Measurements from ENCODE around the gene SAP25. TPM values are rescaled to one million over a fixed set of nuclear protein-coding genes. Genes with fewer than 3 reads are reported as not detected.

SAP25 gene
- polyA plus RNA-seq, 3 donors = 67.2 TPM; not detected in 2

DNA sequence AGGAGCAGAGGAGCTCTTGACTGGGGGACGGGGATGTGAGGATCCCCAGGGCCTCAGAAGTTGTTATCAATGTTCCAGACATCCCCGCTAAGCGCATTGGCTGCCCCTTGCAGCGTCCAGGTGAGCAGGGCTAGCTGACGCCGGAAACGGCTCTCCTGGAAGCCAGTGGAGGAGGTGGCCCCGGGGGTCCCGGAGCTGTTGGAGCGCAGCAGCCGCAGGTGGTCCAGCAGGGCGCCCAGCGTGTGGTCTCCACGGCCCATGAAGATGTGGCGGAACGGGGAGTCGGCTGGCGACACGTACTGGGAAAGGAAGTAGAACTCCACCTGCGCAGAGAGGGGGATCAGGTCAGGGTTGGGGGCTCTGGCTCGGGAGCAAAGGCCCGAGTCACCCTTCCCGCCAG, 47.1 kb upstream of the SAP25 start:
- peaks cover 0 to 2% of the 10 kb centered on the region in 2 donors for H3K27me3 ChIP-seq (ENCODE audit: control insufficient read depth in 2 of 2, insufficient read depth in 2 of 2, low read length in 2 of 2)
- no peak overlapping the region for H3K27ac ChIP-seq (ENCODE audit: low read depth in 1 of 2, low read length in 2 of 2)
- WGBS (ENCODE audit: insufficient coverage) = 93% methylated on average over 23 of the region's 23 CpGs
- H4K20me1 ChIP-seq (ENCODE audit: insufficient read depth, low read length) = no peaks in the 10 kb centered on the region
- Mint-ChIP-seq H3K9me3 (peaks cover 0 to 3% (median 0%) of the 10 kb centered on the region in 7 donors), H3K4me3 (no peak overlapping the region), H3K27ac (no peak overlapping the region), H3K36me3 (peaks cover 6 to 13% of the 10 kb centered on the region in 2 donors), H3K27me3 (ENCODE audit: low read depth in 3 of 3) (peaks cover 4 to 17% (median 8%) of the 10 kb centered on the region in 3 donors), H3K4me1 (peaks cover 4% of the 10 kb centered on the region)
- H3K36me3 ChIP-seq (replicated peaks in 1 of 2; ENCODE audit: control insufficient read depth in 1 of 2, insufficient read depth in 2 of 2, low read length in 2 of 2) = no peaks in the 10 kb centered on the region
- H3K4me1 ChIP-seq (ENCODE audit: control insufficient read depth in 1 of 2, insufficient read depth in 2 of 2, low read length in 2 of 2) = no peaks in the 10 kb centered on the region
- H3K4me2 ChIP-seq (replicated peaks; ENCODE audit: extremely low read depth, low read length, poor library complexity, severe bottlenecking) = no peak overlapping the region
- TF ChIP-seq, protein P1, sequence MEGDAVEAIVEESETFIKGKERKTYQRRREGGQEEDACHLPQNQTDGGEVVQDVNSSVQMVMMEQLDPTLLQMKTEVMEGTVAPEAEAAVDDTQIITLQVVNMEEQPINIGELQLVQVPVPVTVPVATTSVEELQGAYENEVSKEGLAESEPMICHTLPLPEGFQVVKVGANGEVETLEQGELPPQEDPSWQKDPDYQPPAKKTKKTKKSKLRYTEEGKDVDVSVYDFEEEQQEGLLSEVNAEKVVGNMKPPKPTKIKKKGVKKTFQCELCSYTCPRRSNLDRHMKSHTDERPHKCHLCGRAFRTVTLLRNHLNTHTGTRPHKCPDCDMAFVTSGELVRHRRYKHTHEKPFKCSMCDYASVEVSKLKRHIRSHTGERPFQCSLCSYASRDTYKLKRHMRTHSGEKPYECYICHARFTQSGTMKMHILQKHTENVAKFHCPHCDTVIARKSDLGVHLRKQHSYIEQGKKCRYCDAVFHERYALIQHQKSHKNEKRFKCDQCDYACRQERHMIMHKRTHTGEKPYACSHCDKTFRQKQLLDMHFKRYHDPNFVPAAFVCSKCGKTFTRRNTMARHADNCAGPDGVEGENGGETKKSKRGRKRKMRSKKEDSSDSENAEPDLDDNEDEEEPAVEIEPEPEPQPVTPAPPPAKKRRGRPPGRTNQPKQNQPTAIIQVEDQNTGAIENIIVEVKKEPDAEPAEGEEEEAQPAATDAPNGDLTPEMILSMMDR (IDR thresholded peaks at IDR 0.05) = no peak
- intact Hi-C loops (cut with micrococcal nuclease) = no loop called here
- DNase-seq = no peak
- no peak overlapping the region for H3K9ac ChIP-seq (ENCODE audit: insufficient read depth, low read length, poor library complexity, severe bottlenecking)
- H3K79me2 ChIP-seq (ENCODE audit: insufficient read depth, low read length) = no peaks in the 10 kb centered on the region
- H3K9me3 ChIP-seq (replicated peaks in 1 of 2; ENCODE audit: control insufficient read depth in 1 of 2, insufficient read depth in 1 of 2, low read length in 2 of 2) = no peaks in the 10 kb centered on the region
- H2AFZ ChIP-seq (ENCODE audit: insufficient read depth, low read depth, low read length, poor library complexity, severe bottlenecking) = no peak overlapping the region
- H3K4me3 ChIP-seq (replicated peaks in 1 of 3; ENCODE audit: low read depth in 2 of 3, low read length in 3 of 3) = no peak overlapping the region

DNA sequence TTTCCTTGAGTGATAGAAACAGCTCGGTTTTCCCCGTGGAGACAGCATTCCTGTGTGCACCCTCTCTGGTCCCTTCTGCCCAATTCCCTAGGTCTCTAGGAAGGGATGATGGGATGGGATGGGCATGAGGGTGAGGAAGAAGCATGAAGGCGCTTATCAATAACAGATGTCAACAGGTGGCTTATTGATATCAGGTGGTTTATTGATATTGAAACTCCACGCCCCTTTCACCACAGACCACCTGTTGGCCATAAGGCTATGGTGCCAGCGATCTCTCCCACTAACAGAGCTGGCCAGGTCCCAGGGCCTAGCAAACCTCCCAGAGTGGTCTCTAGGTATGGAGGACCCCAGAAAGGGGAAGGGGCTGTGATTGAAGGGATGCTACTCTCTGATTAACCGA, 46.5 kb upstream of the SAP25 start:
- H3K9me3 Mint-ChIP-seq = peaks cover 0 to 3% (median 0%) of the 10 kb centered on the region in 7 donors
- 90% methylated on average over 1 of the region's 6 CpGs for WGBS (ENCODE audit: insufficient coverage)
- TF ChIP-seq, protein P1 (IDR thresholded peaks at IDR 0.05) = no peak
- intact Hi-C loops (cut with micrococcal nuclease) = no loop called here
- Histone ChIP-seq H3K9me3 (replicated peaks in 1 of 2; ENCODE audit: control insufficient read depth in 1 of 2, insufficient read depth in 1 of 2, low read length in 2 of 2) (no peaks in the 10 kb centered on the region), H3K27me3 (ENCODE audit: control insufficient read depth in 2 of 2, insufficient read depth in 2 of 2, low read length in 2 of 2) (no peaks in the 10 kb centered on the region), H3K4me3 (replicated peaks in 1 of 3; ENCODE audit: low read depth in 2 of 3, low read length in 3 of 3) (no peak overlapping the region), H3K9ac (ENCODE audit: insufficient read depth, low read length, poor library complexity, severe bottlenecking) (no peak overlapping the region), H3K4me2 (replicated peaks; ENCODE audit: extremely low read depth, low read length, poor library complexity, severe bottlenecking) (no peak overlapping the region), H3K36me3 (replicated peaks in 1 of 2; ENCODE audit: control insufficient read depth in 1 of 2, insufficient read depth in 2 of 2, low read length in 2 of 2) (no peaks in the 10 kb centered on the region), H2AFZ (ENCODE audit: insufficient read depth, low read depth, low read length, poor library complexity, severe bottlenecking) (no peak overlapping the region), H3K79me2 (ENCODE audit: insufficient read depth, low read length) (no peaks in the 10 kb centered on the region), H3K27ac (ENCODE audit: low read depth in 1 of 2, low read length in 2 of 2) (no peak overlapping the region), H4K20me1 (ENCODE audit: insufficient read depth, low read length) (no peaks in the 10 kb centered on the region), H3K4me1 (ENCODE audit: control insufficient read depth in 1 of 2, insufficient read depth in 2 of 2, low read length in 2 of 2) (no peaks in the 10 kb centered on the region)
- no peak for DNase-seq
- H3K36me3 Mint-ChIP-seq = peaks cover 8 to 18% of the 10 kb centered on the region in 2 donors
- no peak overlapping the region for H3K27ac Mint-ChIP-seq
- peaks cover 3% of the 10 kb centered on the region for H3K4me1 Mint-ChIP-seq
- no peak overlapping the region for H3K4me3 Mint-ChIP-seq
- H3K27me3 Mint-ChIP-seq (ENCODE audit: low read depth in 3 of 3) = peaks cover 0 to 12% (median 5%) of the 10 kb centered on the region in 3 donors

All from CD14-positive monocyte (primary cell).